Suprapubic skin (tissue), 4 donors: ENCODE measurements around the gene ELF5. TPM values are rescaled to one million over a fixed set of nuclear protein-coding genes. Genes with fewer than 3 reads are reported as not detected.

Experiments used
- DNase-seq, 2 donors: peaks; one replicate each; pipeline ENCODE4 v3.0.0-alpha.2; 2019; ENCODE audit warnings: low spot score in 2 of 2
- H3K27ac ChIP-seq: fragments of 200-600 bp; sonication (generic); one replicate; pipeline ENCODE4 v1.5.1; 2019
- H3K27me3 ChIP-seq: fragments of 200-600 bp; sonication (generic); one replicate; pipeline ENCODE4 v1.5.1; 2019
- H3K36me3 ChIP-seq: fragments of 200-600 bp; sonication (generic); one replicate; pipeline ENCODE4 v1.5.1; 2019
- H3K4me1 ChIP-seq: fragments of 200-600 bp; sonication (generic); one replicate; pipeline ENCODE4 v1.5.1; 2019
- H3K4me3 ChIP-seq: fragments of 200-600 bp; sonication (generic); one replicate; pipeline ENCODE4 v1.5.1; 2019; ENCODE audit warnings: mild to moderate bottlenecking
- H3K9me3 ChIP-seq: fragments of 200-600 bp; sonication (generic); one replicate; pipeline ENCODE4 v1.5.1; 2019
- CTCF ChIP-seq, 2 donors: fragments of 200-600 bp in 1 of 2; fragments of 450-650 bp in 1 of 2; sonication (generic) in 1 of 2; IDR thresholded peaks; one replicate each; pipeline ENCODE4 v1.5.1; 2016 to 2019; ENCODE audit warnings: antibody characterized with exemption in 2 of 2, mild to moderate bottlenecking in 1 of 2, moderate library complexity in 1 of 2
- EP300 ChIP-seq: sonication (generic); formaldehyde crosslinking; IDR thresholded peaks from one replicate; pipeline ENCODE4 v1.6.1; 2017; ENCODE audit warnings: antibody characterized with exemption
- POLR2A ChIP-seq, 2 donors: fragments of 450-650 bp; IDR thresholded peaks; one replicate each; pipeline ENCODE4 v1.6.1; 2017; ENCODE audit warnings: antibody characterized with exemption in 2 of 2, mild to moderate bottlenecking in 2 of 2, moderate library complexity in 2 of 2
- POLR2AphosphoS5 ChIP-seq, 3 donors: sonication (generic); formaldehyde crosslinking; IDR thresholded peaks; one replicate each; pipeline ENCODE4 v1.6.1; 2017; ENCODE audit warnings: antibody characterized with exemption in 3 of 3
- WGBS: methylation state at CpG from one replicate; pipeline ENCODE4 v1.1.5; 2018; 5-methylcytosine and 5-hydroxymethylcytosine counted together
- total RNA-seq, 4 donors: library from RNA; depleted of rRNA; stranded (reverse); fragments of >200 nt; gene quantifications; one replicate each; pipeline ENCODE4 v1.1.0, GENCODE V29; 2016

Gene ELF5
- total RNA-seq, 4 donors from 2014 or later: 7.9 to 20.4 (median 11.9) TPM

- 15% methylated on average over 2 of the region's 2 CpGs for WGBS
- H3K4me1 ChIP-seq: peaks cover 14% of the 10 kb centered on the region
- no peak for DNase-seq
- no peaks in the 10 kb centered on the region for H3K36me3 ChIP-seq
- no peak overlapping the region for H3K4me3 ChIP-seq
- H3K27ac ChIP-seq: peak overlapping the region; percentile 29
- no peak for TF ChIP-seq EP300
- no peak for TF ChIP-seq CTCF (IDR thresholded peaks at IDR 0.05)
- TF ChIP-seq POLR2A (IDR thresholded peaks at IDR 0.05): no peak
- no peak for TF ChIP-seq POLR2AphosphoS5 (IDR thresholded peaks at IDR 0.05)
- no peaks in the 10 kb centered on the region for H3K27me3 ChIP-seq
- no peaks in the 10 kb centered on the region for H3K9me3 ChIP-seq
Measured at GRCh38 chr11:34501949-34502348, 11.6 kb downstream of the ELF5 start.

GRCh38 chr11:34501500-34501899 is 12.1 kb downstream of the ELF5 start:
- Histone ChIP-seq H3K4me3 (no peak overlapping the region), H3K27me3 (no peaks in the 10 kb centered on the region), H3K27ac (peak overlapping the region; percentile 29), H3K36me3 (no peaks in the 10 kb centered on the region), H3K4me1 (peaks cover 14% of the 10 kb centered on the region), H3K9me3 (no peaks in the 10 kb centered on the region)
- WGBS: 37% methylated on average over 4 of the region's 4 CpGs
- no peak for DNase-seq
- TF ChIP-seq POLR2AphosphoS5 (IDR thresholded peaks at IDR 0.05): no peak
- no peak for TF ChIP-seq CTCF (IDR thresholded peaks at IDR 0.05)
- TF ChIP-seq EP300: no peak
- TF ChIP-seq POLR2A (IDR thresholded peaks at IDR 0.05): no peak

GRCh38 chr11:34499719-34500500 is 13.7 kb downstream of the ELF5 start:
- Histone ChIP-seq H3K27me3 (peaks cover 4% of the 10 kb centered on the region), H3K4me3 (no peak overlapping the region), H3K27ac (no peak overlapping the region), H3K4me1 (peaks cover 14% of the 10 kb centered on the region), H3K36me3 (no peaks in the 10 kb centered on the region), H3K9me3 (no peaks in the 10 kb centered on the region)
- DNase-seq: no peak
- TF ChIP-seq CTCF (IDR thresholded peaks at IDR 0.05) (no peak), EP300 (no peak), POLR2AphosphoS5 (IDR thresholded peaks at IDR 0.05) (no peak), POLR2A (IDR thresholded peaks at IDR 0.05) (no peak)
- WGBS: 36% methylated on average over 3 of the region's 3 CpGs

GRCh38 chr11:34495724-34496377 is 17.7 kb downstream of the ELF5 start:
- no peak for TF ChIP-seq POLR2AphosphoS5 (IDR thresholded peaks at IDR 0.05)
- TF ChIP-seq CTCF (IDR thresholded peaks at IDR 0.05): no peak
- TF ChIP-seq POLR2A (IDR thresholded peaks at IDR 0.05): no peak
- no peak for TF ChIP-seq EP300
- Histone ChIP-seq H3K27ac (no peak overlapping the region), H3K4me1 (no peaks in the 10 kb centered on the region), H3K4me3 (no peak overlapping the region), H3K27me3 (peaks cover 4% of the 10 kb centered on the region), H3K36me3 (no peaks in the 10 kb centered on the region), H3K9me3 (no peaks in the 10 kb centered on the region)
- WGBS: 68% methylated on average over 19 of the region's 26 CpGs
- no peak for DNase-seq

GRCh38 chr11:34495239-34495723 is 18.3 kb downstream of the ELF5 start:
- Histone ChIP-seq H3K27me3 (peaks cover 4% of the 10 kb centered on the region), H3K9me3 (no peaks in the 10 kb centered on the region), H3K36me3 (no peaks in the 10 kb centered on the region), H3K4me3 (no peak overlapping the region), H3K4me1 (no peaks in the 10 kb centered on the region), H3K27ac (no peak overlapping the region)
- TF ChIP-seq CTCF (IDR thresholded peaks at IDR 0.05): no peak
- TF ChIP-seq POLR2A (IDR thresholded peaks at IDR 0.05): no peak
- TF ChIP-seq EP300: no peak
- WGBS: 93% methylated on average over 12 of the region's 12 CpGs
- DNase-seq: no peak
